Melanocyte of skin (primary cell): Measurements from ENCODE around the gene AHCYL2. TPM values are rescaled to one million over a fixed set of nuclear protein-coding genes. Genes with fewer than 3 reads are reported as not detected.

Experiments
- small RNA-seq, 2 donors: library from RNA; depleted of rRNA; stranded (forward); fragments of <200 nt; gene quantifications; one replicate each; pipeline ENCODE3, GENCODE V24; 2012
- total RNA-seq, 2 donors: library from RNA; depleted of rRNA; stranded (reverse); fragments of >200 nt; gene quantifications; 2 replicates each; pipeline ENCODE4 v1.2.3, GENCODE V29; 2012

The AHCYL2 gene
- 10 to 100 TPM; 27.3 to 51.3 TPM for total RNA-seq

DNA sequence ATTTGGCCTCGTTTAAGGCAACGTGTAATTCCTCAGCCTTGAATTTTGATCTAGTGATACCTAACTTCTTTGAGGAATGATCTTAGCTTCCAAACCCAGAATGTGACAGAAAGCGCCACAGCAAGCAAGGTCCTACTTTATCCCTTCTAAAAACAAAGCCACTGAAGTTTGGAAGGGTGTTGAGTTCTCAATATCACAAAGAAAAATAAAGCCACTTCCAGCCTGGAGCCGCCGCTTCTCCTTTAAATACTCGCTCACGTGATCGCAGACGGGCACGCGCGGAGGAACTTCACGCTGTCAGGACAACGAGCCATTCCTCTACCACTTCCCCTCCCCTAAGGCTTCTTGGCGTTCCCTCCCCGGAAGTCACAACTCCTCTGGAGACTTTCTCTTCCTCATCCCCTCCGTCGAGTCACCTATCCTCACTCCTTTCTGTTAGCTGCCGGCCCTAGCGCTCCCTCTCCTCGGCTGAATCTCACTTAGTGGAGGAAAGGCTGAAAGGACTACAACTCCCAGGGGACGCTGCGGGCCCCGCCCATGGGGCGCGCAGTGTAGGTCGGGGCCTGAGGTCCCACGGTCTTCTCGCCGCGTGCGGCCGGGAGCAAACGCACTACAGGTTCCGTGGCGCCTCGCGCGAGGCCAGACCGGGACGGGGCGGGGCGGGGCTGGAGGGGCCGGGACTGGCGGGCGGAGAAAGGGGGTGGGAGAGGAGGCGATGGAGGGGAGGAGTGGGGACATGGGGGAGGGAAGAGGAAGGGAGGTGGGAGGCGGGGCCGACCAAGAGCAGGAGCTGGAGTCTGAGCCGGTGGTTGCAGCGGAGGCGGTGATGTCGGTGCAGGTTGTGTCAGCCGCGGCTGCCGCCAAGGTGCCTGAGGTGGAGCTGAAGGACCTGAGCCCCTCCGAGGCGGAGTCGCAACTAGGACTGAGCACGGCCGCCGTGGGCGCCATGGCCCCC, at the start of gene AHCYL2:
AHCYL2 (plus strand) TSS at position 780 of the 955 bp plus-strand sequence.

DNA sequence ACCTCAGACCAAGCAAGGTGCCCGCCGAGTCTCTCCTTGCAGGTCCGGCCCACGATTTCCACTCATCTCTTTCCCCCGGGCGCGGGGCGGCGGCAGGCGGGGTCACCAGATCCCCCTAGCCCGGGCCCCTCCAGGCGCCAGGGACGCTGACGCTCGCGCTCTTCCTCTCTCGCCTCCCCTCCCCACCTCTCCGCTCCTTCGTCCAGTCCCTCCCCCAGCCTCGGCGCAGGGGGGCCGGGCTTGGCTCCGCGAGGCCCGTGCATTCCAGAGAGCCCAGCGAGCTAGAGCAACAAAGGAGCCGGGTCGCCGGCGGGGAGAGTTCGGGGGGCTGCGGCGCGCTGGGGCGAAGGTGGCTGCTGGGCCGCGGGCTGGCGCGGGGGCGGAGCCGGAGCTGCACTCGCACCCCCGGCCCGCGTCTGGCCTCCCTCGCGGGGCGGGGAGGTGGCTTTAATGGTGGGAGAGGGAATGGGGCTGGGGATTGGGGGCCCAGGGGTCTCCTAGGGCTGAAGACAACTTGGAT, 36.4 kb upstream of the AHCYL2 start, which contains the start of gene SMO:
SMO (plus strand) TSS at position 262 of the 520 bp plus-strand sequence. CDS start 519 bp downstream, outside the sequence.

GRCh38 chr7:129433847-129434674, 209.2 kb downstream of the AHCYL2 start, which contains the start of gene STRIP2:
TSS of gene STRIP2 (plus strand) at chr7:129434432. CDS start at chr7:129434473, 41 bp downstream.

Small RNA genes lying within 50 kb of the gene (small RNA-seq; reads per million reads assigned to genes)
- gene AC009244.1 = 0 reads per million in 2 donors
- 0 reads per million in 2 donors for gene SNRPGP3

Other genes with a start within 250 kb of the AHCYL2 start
- 10 to 100 TPM; 54.4 to 66.9 TPM for gene TNPO3, start 169.9 kb upstream of the AHCYL2 start, total RNA-seq
- 1 to 10 TPM; 3.1 to 9.3 TPM for gene TSPAN33, start 80.3 kb upstream of the AHCYL2 start, total RNA-seq
- gene SMO, start 36.4 kb upstream of the AHCYL2 start, total RNA-seq = 10 to 100 TPM; 14.0 to 16.5 TPM
- gene STRIP2, start 209.4 kb downstream of the AHCYL2 start, total RNA-seq = 10 to 100 TPM; 17.6 to 23.6 TPM